HG03457 (cell line): ENCODE results near the gene TAF1A.
"Not testable (repeated sequence)": the region's sequence is repeated elsewhere in the genome, so short reads cannot be mapped to it uniquely, and the experiment has no call there.

Source experiments
- ATAC-seq: cut with Tn5 transposase; IDR thresholded peaks from one replicate; pipeline ENCODE4 v1.9.1; 2021; ENCODE audit warnings: moderate number of reproducible peaks; ENCODE audit not compliant: unreplicated experiment

Gene TAF1A

GRCh38 chr1:222589462-222590302, at the start of gene TAF1A:
Gene TAF1A (minus strand): TSS chr1:222589933.
- peak; percentile 98 for ATAC-seq

DNA sequence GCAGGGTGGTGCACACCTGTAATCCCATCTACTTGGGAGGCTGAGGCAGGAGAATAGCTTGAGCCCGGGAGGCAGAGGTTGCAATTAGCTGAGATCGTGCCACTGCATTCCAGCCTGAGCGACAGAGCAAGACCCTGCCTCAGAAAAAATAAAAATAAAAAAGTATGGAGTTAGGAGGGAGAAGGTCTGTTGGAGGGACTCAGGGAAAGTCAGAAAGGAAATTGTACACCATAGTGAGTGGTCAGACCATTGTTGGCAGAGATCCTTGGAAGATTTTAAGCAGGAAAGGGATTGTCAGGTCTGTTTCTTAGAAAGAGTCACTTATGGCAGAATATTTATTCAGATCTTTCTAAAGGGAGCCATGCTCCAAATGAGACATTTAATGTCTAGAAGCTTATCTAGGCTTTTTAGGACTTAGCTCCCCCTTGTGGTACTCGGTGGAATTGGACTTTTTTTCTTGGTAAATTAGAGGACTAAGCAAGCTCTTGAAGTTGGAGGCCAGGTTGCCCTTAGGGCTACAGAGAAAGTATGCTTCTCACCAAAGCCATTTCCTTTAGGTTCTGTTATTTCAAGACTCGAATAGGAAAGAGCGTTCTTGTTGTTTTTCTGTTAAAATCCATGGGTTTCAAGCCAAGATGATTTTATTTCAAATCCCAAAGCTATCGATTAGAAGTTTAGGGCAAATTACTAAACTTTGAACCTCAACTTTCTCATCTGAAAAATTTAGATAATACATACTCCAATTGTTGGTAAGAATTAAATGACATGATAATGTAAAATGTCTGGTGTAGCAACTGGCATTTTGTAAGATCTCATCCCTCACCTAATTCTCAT, 44.7 kb upstream of the TAF1A start:
- peak; percentile 55 for ATAC-seq

DNA sequence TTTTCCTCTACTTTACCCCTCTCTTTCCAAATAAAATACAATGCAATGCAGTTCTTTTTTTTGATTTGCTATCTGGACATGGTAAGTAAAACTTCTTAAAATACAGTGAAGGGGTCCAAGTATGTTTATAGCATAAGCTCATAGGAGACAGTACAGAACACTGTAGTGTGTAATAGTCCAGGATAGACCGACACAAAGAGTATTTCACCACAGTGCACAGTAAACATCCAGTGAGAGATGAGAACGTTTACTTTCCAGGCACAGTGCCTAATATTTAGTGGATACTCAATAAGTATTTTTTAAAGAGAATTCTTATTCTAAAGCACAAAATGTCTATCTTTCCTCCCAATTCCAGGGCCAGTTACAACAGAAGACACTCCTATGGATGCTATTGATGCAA, 43.0 kb upstream of the TAF1A start:
- no peak for ATAC-seq

DNA sequence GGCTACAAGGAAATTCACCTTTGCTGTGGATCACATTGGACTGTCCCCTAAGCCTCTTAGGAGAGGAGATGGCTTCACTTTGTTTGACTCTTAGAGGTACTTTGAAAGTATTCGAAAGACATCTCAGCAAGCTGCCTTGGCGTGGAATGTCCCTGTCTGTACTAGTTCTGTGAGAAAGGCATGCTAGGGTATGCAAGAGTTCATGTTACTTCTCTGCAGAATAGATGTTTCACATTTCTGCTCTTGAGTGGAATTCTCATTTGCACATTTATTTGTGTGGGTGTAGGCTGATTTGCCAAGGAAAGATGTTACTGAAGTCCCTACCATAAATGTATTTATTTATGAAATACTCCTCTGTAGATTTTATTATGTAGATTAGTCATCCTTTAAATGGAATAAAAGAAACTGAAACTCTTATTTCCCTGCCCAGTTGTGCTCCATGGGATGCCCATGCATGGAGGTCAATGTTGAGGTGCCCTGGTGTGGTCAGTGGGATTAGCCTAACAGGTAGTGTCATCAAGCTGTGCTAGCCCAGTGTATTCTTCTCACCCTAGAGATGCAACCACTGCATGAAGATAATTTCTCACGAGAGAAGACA, 42.0 kb upstream of the TAF1A start:
- ATAC-seq, result no peak

- ATAC-seq, result no peak
Measured at GRCh38 chr1:222629921-222630535, 40.3 kb upstream of the TAF1A start.

DNA sequence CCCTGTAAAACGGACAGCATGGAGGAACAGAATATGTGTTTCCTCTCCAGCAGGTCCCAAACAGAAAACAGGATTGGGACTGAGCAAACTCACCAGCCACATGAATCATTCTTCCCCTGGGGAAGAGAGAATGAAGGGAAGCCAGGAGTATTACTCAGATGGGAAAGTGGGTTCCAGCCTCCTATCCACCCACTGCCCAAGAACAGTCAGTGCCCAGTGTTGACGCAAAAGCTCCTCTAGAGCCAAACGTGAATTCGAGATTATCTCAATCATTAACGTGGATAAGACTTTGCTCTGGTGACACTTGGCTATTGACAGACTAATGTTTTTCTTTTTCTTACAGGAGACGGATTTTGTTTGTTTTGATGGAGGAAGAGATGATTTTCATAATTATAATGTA, 37.5 kb upstream of the TAF1A start:
- ATAC-seq, result no peak

DNA sequence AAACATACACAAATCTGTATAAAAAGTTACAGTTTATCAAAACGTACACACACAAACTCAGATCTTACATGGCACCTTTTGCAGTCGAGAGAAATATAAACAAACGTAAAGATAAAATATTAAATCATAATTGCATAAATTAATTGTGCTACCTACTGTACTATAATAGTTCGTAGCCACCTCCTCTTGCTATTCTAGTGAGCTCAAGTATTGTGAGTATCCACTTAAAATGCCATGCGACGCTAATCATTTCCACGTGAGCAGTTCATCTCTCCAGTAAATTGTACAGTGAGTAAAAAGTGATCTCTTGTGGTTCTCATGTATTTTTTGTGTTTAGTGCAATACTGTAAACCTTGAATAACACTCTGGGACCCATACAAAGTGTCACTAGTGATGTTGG, 34.5 kb upstream of the TAF1A start:
- ATAC-seq, result no peak

DNA sequence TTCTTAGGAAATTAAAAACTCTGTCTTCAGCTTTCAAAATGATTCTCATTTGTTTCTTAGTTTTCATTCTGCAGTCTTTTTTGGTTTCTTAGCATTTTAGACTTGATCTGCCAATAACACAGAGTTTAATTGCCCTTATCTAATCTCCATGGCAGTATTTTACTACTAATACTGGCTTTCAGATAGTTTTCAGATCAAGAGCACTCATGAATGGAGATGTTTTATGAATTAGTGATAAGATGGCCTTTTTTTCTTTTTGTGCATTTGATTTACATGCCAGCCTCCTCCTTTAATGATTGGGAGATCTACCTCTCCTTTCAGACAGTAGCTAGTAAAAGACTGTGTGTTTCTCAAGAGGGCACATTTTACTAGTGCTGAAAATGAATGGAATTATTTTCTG, 33.7 kb upstream of the TAF1A start:
- no peak for ATAC-seq

DNA sequence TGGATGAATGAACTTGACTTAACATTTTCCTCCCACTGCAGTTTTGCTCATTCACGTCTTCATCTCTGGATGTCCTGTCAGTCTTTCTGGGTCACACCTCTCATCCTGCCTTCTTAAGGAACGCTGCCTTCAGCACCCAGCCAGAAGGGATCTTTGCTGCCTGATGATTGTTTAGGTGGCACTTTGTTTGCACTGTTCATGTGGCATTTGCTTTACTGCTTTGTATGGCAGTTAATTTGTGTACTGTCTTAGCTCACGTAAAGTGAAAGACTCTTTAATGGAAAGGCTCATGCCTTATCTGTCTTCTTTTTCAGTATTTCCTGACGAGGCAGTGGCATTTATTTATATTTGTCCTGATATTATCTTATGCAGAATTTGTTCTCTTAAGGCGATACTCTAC, 33.0 kb upstream of the TAF1A start:
- no peak for ATAC-seq

- ATAC-seq, result peak; percentile 31
Measured at GRCh38 chr1:222620566-222620965, 30.8 kb upstream of the TAF1A start.

DNA sequence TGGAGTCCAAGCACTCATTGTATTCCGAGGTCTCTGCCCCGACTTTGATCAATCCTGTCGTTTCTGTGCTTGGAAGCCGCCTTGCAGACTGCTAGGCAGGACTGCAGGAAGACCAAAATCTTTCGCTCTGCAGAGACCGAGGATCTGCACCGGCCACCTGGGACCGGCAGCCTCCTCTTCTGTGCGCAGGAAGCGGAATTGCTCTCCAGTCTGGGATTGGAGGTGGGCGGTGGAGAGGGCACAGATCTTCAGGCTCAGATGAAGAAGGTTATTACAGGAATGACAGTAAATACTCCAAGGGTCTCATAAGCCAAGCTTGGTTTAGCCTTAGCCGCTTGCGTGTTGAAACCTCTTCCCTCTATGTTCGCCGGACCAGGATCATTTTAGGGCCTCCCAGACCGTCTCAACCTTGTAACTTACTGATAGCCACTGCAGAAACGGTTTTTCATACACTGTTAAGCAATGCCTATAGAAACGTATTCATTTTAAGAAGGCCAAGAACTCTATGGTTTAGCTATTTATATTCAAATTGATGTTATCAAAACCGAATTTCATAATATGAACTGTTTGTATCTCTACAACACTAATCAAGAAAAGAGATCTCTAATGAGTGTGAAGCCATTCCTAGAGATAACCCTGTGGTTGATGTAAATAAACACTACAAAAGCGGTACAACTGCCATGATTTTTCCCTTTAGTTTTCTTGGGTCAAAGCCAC, 29.3 kb upstream of the TAF1A start:
- ATAC-seq, result no peak

DNA sequence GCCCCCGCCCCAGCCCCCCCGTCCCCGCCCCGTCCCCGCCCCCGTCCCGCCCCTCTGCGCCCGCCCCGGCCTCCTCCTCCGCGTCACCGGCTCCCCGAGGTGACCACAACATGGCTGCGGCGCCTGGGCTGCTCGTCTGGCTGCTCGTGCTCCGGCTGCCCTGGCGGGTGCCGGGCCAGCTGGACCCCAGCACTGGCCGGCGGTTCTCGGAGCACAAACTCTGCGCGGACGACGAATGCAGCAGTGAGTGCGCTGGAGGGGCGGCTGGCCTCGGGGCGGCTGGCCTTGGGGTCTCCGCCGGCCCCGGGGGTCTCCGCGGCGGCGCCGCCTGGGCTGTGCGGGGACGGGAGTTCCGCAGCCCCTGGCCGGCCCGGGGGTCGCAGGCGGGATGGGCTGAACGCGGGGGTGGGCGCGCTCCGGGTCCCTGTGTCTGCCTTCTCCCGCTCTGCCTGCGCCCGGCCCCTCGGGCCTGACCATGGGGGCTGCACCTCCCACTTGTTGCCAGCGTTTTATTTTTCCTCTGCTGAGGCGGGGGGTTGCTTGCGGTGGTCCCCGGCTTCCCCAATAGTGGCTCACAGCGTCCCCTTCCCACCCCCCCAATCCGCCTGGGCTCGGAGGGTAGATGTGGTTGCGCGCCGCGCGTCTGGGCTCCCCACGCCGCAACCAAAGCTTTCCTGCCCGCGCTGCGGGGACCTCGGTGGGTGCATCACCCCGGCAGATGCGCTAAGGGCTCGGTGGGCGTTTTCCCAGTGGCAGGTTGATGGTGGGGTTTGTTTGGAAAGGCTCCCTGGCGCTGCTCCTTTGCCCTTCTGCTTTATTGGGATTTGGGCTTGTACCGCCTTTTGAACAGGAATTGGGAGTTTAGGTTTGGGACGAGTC, 28.5 kb upstream of the TAF1A start, which contains the start of gene MIA3:
Gene MIA3, plus strand, starts transcription at position 97 of the 879 bp plus-strand sequence. Its CDS starts 14 bp downstream, at position 111.
- ATAC-seq, result peak; percentile 32

DNA sequence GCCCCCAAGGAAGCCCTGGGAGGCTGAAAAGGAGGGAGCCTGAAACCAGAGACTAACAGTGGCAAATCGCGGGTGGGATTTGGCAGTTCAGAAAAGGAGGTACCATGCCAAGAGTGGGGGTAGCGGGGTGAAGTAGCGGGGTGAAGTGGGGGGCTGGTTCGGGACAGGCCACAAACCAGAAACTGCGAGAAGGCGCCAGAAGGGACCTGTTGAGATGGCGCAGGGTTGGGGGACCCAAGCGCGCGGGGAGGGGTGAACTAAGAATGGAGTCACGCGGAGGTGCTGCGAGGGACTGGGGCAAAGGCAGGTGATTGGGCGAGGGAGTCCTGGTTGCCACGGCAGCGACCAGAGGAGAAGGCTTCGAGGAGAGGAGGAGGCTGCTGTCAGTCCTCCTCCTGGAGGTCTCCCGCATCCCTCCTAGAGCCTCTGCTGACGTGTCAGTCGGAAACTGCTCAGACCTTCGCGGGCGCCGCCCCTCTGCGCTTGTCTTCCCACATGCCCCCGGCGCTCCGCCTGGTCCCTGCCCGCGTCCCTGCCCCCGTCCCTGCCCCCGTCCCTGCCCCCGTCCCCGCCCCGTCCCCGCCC, 27.7 kb upstream of the TAF1A start:
- peak; percentile 68 for ATAC-seq

GRCh38 chr1:222616525-222616924, 26.8 kb upstream of the TAF1A start:
- no peak for ATAC-seq

DNA sequence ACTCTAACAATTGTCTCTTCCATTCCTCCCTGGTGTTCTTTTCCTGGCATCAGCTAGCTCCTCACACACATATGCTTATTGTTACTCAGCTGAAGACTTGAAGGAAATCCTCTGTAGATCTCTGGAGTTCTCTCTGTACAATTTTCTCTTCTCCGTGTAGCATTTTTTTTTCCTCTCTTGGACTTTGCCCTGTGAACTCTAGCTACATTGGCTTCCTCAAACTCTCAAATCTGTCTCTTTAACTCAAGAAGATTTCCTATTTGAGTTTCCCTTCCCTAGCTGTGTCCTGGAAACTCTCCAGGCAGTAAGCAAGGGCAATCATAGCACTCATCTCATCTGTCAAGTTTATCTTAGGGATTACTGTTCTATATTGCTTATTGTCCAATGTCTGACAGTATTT, 23.9 kb upstream of the TAF1A start:
- no peak for ATAC-seq

GRCh38 chr1:222610728-222611127, 21.0 kb upstream of the TAF1A start:
- no peak for ATAC-seq

DNA sequence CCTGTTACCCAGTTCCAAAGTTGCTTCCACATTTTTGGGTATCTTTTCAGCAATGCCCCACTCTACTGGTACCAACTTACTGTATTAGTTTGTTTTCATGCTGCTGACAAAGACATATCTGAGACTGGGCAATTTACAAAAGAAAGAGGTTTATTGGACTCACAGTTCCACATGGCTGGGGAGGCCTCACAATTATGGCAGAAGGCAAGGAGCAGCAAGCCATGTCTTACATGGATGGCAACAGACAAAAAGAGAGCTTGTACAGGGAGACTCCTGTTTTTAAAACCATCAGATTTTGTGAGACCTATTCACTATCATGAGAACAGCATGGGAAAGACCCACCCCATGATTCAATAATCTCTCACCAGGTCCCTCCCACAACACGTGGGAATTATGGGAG, 19.4 kb upstream of the TAF1A start:
- not testable (repeated sequence) for ATAC-seq

DNA sequence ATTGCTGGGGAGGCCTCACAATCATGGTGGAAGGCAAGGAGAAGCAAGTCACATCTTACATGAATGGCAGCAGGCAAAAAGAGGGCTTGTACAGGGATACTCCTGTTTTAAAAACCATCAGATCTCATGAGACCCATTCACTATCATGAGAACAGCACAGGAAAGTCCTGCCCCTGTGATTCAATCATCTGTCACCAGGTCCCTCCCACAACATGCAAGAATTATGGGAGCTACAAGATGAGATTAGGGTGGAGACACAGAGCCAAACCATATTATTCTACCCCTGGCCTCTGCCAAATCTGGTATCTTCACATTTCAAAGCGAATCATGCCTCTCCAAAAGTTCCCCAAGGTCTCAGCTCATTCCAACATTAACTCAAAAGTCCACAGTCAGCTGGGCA, 17.0 kb upstream of the TAF1A start:
- no peak for ATAC-seq

- ATAC-seq, result no peak
Measured at GRCh38 chr1:222601257-222601656, 11.5 kb upstream of the TAF1A start.
